SJSA1 (cell line): ENCODE measurements around the gene DDX56. TPM values are rescaled to one million over a fixed set of nuclear protein-coding genes. Genes with fewer than 3 reads are reported as not detected.
A peak's percentile ranks its signal among the peaks of the same experiment; 100 is the strongest.

ENCODE experiments used
- DNase-seq, 2 experiments: peaks; one replicate each; pipeline ENCODE4 v3.0.0-alpha.2; 2015 to 2020; ENCODE audit warnings: low spot score in 2 of 2, low read depth in 1 of 2
- H3K27ac ChIP-seq: fragments of 250-450 bp; sonication (Bioruptor Pico); 2 replicates; pipeline ENCODE4 v1.5.1; 2020; ENCODE audit warnings: mild to moderate bottlenecking, moderate library complexity
- H3K27me3 ChIP-seq: fragments of 250-450 bp; sonication (Bioruptor Pico); replicated peaks from 2 replicates; pipeline ENCODE4 v1.5.1; 2020; ENCODE audit warnings: mild to moderate bottlenecking, moderate library complexity
- H3K36me3 ChIP-seq: fragments of 250-450 bp; sonication (Bioruptor Pico); 2 replicates; pipeline ENCODE4 v1.5.1; 2020; ENCODE audit warnings: mild to moderate bottlenecking
- H3K4me1 ChIP-seq: fragments of 250-450 bp; sonication (Bioruptor Pico); replicated peaks from 2 replicates; pipeline ENCODE4 v1.6.1; 2021; ENCODE audit warnings: mild to moderate bottlenecking
- H3K4me3 ChIP-seq: fragments of 250-450 bp; sonication (Bioruptor Pico); 2 replicates; pipeline ENCODE4 v1.5.1; 2020; ENCODE audit warnings: mild to moderate bottlenecking
- H3K9me3 ChIP-seq: fragments of 250-450 bp; sonication (Bioruptor Pico); replicated peaks from 2 replicates; pipeline ENCODE4 v1.5.1; 2020; ENCODE audit warnings: mild to moderate bottlenecking
- total RNA-seq: library from RNA; depleted of rRNA; stranded (reverse); fragments of >200 nt; shearing (Covaris generic); gene quantifications from 2 replicates; pipeline ENCODE4 v1.2.3, GENCODE V29; 2014

The DDX56 gene
- total RNA-seq, 1 experiment from 2014 or later = 72.3 TPM

DNA sequence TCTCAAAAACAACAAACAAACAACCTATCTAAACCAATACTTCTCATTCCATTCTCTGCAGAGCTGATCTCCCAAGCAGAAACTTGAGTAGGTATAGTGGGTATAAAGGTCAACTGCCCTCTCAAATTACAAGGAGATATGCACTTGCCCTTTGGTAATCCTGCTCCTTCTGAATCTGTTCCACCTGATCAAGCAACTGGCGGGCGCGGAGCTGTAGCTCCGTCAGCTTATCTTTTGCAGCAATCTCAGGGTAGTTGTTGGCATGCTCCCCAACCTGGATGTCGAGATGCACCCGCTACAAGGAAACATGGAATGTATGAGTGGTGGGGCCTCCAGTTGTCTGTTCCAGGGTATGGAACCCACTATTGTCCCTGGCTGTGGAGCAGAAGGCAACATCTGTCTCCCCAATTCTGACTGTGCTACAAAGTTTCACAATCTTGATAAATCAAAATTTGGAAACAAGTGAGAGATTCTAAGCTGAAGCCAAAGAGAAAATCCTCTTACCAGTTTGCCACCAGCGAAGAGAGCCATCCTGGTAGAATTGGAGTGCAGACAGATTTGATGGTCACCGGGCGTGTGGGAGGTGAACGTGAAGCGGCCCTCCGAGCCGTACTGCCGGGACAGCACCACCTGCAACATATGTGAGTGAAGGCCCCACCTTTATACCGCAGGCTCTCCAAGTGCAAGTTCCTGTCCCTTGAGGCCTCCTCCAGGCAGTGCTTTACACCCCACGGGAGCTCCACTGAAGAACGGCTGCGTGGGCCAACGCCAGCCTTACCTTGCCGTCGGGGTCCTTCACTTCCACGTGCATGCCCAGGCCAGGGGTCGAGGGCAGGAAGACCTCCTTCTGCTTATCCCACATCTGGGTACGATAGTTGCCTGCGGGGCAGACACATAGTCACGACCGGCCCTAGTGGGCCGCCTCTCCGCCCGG is 7.5 kb upstream of the DDX56 start:
- no peak overlapping the region for H3K27ac ChIP-seq
- H3K27me3 ChIP-seq = no peaks in the 10 kb centered on the region
- peaks cover 19% of the 10 kb centered on the region for H3K4me1 ChIP-seq
- H3K9me3 ChIP-seq = no peaks in the 10 kb centered on the region
- peak overlapping the region; percentile 64 for H3K4me3 ChIP-seq
- DNase-seq = no peak
- peaks cover 37% of the 10 kb centered on the region for H3K36me3 ChIP-seq

DNA sequence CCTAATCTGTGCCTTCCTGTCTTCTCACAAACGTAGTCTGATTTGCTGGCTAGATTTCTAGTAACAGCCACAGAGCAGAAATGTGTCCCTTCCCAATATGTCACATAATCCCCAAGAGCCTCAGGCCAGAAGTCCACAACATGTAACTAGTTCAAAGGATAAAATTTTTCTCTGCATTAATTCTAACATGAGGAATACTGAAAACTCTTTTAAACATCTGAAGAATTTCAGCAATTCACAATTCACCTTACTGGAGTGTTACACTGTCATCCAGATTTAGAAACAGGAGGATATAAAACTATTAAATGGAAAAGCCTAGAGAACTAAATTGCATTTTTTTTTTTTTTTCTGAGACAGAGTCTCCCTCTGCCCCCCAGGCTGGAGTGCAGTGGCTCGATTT is 2.5 kb upstream of the DDX56 start:
- DNase-seq = no peak
- H3K9me3 ChIP-seq = no peaks in the 10 kb centered on the region
- H3K4me3 ChIP-seq = no peak overlapping the region

DNA sequence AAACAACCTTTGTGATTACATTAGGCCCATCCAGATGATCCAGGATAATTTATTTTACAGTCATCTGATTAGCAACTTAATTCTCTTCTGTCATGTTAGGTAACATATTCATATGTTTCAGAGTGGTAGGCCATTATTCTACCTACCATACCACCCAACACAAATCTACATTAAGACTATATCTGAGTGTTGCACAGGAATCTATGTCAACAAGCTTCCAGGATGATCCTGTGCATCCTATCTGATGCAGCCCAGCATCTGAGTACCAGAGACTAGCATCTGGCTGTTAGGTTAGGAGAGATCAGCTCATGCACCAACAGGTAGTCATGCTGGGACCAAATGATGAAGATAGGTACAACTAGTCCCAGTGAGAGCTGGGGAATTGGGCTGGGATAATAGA is 1.3 kb upstream of the DDX56 start:
- Histone ChIP-seq H3K27me3 (no peaks in the 10 kb centered on the region), H3K27ac (no peak overlapping the region), H3K9me3 (no peaks in the 10 kb centered on the region), H3K4me3 (no peak overlapping the region), H3K36me3 (peaks cover 74% of the 10 kb centered on the region), H3K4me1 (peaks cover 17% of the 10 kb centered on the region)
- no peak for DNase-seq

More for the DNA sequence above, 2.5 kb upstream of the DDX56 start:
- Histone ChIP-seq H3K27me3 (no peaks in the 10 kb centered on the region), H3K27ac (no peak overlapping the region), H3K36me3 (peaks cover 72% of the 10 kb centered on the region), H3K4me1 (peaks cover 23% of the 10 kb centered on the region)

DNA sequence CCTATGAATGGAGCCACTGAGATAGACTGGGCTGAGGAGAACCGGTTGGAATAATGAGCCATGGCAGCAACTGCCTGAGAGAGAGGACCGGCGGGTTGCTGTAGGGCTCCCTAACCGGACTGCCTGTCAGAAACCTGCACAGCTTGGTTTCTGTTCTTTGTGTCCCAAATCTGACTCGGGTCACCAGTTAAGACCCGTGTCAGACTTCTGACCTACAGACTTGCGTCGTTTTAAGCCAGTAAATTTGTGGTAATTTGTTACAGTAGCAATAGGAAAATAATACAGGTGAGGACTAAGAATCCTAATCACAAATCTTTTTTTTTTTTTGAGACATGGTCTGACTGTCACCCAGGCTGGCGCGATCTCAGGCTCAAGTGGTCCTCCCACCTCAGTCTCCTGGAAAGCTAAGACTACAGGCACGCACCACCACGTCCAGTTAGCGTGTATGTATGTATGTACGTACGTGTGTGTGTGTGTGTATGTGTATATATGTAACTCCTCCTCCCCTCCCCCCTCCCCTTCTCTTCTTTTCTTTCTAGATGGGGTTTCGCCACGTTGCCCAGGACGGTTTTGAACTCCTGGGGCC is 672 bp upstream of the DDX56 start:
- Histone ChIP-seq H3K4me1 (peaks cover 17% of the 10 kb centered on the region), H3K27ac (peak overlapping the region; percentile 60), H3K36me3 (peaks cover 74% of the 10 kb centered on the region), H3K9me3 (no peaks in the 10 kb centered on the region), H3K4me3 (peak overlapping the region; percentile 80), H3K27me3 (no peaks in the 10 kb centered on the region)
- DNase-seq = no peak

DNA sequence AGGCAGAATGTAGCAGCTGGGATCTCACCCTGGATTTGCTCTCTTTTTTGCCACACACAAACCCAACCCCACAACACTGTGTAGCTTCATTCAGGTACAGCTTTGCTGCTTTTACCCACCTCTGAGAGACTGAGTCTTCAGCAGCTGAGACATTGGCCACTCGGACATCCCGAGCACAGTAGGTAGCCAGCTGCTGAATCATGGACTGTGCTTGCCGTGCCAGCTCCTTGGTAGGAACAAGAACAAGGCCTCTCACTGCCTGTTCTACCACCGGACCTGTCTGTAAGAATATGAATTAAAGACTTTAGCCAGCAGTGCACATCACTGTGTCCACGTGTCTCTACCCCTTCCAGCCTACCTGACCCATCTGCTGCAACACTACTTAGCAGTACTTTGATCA is 937 bp downstream of the DDX56 start:
- Histone ChIP-seq H3K36me3 (peaks cover 78% of the 10 kb centered on the region), H3K27ac (no peak overlapping the region)
- no peak for DNase-seq

DNA sequence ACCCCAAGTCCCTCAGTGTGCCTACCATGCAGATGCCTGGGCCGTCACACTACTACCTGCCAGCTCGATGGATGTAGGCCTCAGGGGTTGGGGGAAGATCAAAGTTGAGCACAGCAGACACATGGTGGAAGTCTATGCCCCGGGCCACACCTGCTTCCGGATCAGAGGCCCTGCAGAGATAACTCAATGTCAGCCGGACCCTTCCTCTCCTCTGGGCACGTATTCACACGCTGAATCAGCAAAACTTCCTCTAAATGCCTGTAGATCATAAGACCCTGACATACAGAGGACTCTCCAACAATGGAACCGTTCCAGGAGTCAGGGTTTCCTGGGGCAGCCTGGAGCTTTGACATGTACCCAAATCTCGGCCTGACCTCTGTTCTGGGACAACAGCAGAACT is 3.7 kb downstream of the DDX56 start:
- Histone ChIP-seq H3K36me3 (peaks cover 86% of the 10 kb centered on the region), H3K4me1 (peaks cover 16% of the 10 kb centered on the region), H3K27ac (no peak overlapping the region), H3K27me3 (no peaks in the 10 kb centered on the region), H3K9me3 (no peaks in the 10 kb centered on the region), H3K4me3 (no peak overlapping the region)
- DNase-seq = no peak

More for the DNA sequence above, 937 bp downstream of the DDX56 start:
- H3K4me1 ChIP-seq = peaks cover 17% of the 10 kb centered on the region
- peak overlapping the region; percentile 80 for H3K4me3 ChIP-seq
- no peaks in the 10 kb centered on the region for H3K27me3 ChIP-seq
- H3K9me3 ChIP-seq = no peaks in the 10 kb centered on the region

DNA sequence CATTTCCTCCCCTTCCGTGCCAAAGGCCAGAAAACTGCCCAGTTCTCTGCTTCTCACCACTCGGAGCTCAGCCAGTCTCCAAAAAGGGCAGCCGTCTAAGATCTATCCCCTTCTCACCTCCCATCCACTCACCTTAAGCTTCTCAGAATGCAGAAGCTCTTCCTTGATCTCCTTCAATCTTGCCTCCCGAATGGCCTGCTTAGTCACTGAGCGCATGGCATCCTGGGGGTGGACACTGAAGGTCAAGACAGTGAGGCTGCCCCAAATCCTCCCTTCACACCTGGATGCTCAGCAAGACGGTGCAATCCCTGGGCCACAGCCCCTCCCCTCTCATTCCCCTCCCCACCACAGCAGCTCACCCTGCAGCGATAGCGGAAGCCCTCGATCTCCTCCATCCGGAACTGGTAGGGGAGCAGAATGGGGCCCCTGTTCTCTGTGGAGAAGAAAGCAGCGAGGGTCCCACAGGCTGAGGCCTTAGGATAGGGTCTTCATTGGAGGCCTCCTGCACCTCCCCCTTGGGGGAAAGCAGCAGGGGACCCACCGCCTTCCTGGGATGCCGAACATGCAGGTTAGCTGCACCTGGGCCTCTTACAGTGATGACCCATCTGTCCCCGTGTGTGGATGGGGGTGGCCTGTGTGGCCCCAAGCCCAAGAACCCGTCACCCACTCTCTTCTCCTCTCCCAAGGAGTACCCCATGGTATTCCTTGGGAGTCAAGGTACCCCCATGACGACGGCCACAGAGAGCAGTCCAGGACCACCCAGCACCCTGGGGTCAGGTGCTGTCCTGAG is 4.7 kb downstream of the DDX56 start:
- Histone ChIP-seq H3K27ac (no peak overlapping the region), H3K36me3 (peaks cover 91% of the 10 kb centered on the region), H3K27me3 (no peaks in the 10 kb centered on the region), H3K4me3 (no peak overlapping the region), H3K9me3 (no peaks in the 10 kb centered on the region), H3K4me1 (peaks cover 10% of the 10 kb centered on the region)
- no peak for DNase-seq

DNA sequence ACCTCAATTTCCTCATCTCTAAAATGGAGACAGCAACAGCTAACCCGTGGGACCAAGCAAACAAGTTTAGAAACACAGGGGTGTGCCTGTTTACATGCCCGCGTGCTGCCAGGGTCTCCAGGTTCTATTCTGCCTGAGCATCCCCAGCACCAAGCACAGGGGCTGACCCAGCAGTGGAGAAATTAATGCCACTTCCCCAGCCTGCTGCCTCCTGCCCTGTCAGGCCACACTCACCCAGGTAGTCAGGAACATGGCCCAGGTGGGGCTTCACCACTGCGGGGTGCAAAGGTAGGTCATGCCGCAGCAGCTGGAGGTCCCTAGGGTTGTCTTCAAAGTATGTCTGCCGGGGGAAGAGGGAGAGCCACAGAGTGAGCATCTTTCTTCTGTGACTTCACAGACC is 5.8 kb downstream of the DDX56 start:
- peaks cover 90% of the 10 kb centered on the region for H3K36me3 ChIP-seq
- no peak overlapping the region for H3K4me3 ChIP-seq
- no peak for DNase-seq
- H3K4me1 ChIP-seq = peaks cover 8% of the 10 kb centered on the region
- H3K27me3 ChIP-seq = no peaks in the 10 kb centered on the region
- no peak overlapping the region for H3K27ac ChIP-seq
- no peaks in the 10 kb centered on the region for H3K9me3 ChIP-seq

DNA sequence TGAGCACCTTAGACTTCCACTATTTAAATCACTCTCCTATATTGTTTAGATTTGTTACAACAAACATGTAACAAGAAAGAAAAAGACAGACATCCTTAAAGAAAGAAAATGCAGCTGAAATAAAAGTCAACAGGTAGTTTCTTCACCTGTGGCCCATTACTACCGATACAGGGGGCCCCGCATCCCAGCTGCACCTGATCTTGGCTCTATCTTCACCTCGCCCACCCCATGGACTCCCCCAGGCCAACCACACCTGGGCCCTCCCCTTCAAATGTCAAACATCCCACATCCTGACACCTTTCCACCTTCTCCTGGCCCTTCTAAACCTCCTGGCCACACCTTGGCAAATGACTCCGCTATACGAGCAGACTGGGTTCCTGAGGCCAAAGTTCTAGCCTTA is 7.0 kb downstream of the DDX56 start:
- peaks cover 9% of the 10 kb centered on the region; the same call in 1 of the 2 replicates for H3K4me1 ChIP-seq
- H3K4me3 ChIP-seq = no peak overlapping the region
- no peak overlapping the region for H3K27ac ChIP-seq
- H3K9me3 ChIP-seq = no peaks in the 10 kb centered on the region
- no peak for DNase-seq
- H3K27me3 ChIP-seq = no peaks in the 10 kb centered on the region
- peaks cover 78% of the 10 kb centered on the region for H3K36me3 ChIP-seq

DNA sequence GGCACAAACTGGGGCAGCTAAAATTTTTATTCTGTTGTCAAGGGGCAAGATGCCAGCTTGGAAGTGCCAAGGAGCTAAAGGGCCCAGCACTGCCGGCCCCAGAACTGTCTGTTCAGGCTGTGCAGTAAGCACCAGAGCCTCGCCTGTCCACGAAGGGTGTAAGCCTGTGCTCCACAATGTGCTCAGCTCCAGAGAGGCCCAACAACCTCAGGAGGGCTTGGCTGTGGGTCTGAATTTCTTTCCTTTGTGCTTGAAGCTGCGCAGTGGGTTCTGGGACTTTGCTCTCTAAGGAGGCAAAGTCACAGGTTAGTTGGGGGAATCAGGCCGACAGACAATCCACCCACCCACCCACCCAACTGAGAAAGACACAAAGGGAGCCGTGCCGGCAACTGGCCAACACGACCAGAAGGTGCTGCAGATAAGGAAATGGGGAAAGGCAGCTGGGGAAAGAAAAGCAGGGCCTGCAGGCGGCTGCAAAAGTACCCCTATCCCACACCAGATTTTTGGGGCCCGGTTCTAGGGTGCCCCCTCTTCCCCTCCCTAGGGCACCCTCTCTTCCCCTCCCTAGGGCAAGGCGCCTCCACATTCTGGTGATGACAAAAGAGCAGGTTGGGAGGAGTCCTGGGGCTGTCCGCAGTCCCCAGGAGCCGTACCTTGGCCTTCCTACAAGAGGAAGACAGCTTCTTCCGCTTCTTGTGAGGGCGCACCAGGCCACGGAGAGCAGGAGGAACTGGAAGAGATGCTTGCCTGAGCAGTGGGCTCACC is 7.7 kb downstream of the DDX56 start:
- H3K27ac ChIP-seq = no peak overlapping the region
- H3K4me3 ChIP-seq = no peak overlapping the region
- peak in 1 of 2 experiments; percentile 26 for DNase-seq
- H3K4me1 ChIP-seq = peaks cover 9% of the 10 kb centered on the region; the same call in 1 of the 2 replicates
- H3K27me3 ChIP-seq = no peaks in the 10 kb centered on the region
- no peaks in the 10 kb centered on the region for H3K9me3 ChIP-seq
- H3K36me3 ChIP-seq = peaks cover 71% of the 10 kb centered on the region

DNA sequence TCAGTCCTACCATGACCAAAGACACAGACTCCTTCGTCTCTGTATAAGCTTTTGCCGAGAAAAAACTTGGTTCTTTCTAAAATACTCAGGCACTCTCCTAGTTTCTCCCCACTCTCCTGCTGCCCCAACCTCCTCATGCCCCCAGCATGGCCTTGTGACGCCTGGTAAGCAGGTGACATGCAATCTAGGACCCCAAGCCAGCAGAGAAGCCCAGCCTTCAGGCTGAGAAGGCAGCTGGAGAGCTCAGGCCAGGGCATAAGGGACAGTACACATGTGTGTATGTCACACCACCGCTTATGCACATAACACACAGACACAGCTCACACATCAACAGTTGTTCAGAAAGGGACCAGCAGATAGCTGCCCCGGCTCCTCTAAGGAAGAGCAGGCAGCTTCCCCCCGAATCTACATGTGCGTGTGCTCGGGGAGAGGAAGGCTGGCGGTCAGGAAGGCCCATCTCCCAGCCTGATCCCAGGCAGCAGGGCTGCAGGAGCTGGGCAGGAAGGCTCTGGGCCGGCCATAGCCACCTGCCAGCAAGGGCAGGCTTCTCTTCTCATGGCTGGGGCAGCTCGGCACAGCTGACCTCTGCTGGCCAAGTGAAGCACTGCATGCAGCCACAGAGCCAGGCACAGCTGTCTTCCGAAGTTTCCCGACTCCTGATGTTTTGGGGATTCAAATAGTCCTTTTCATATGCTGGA is 8.5 kb downstream of the DDX56 start:
- H3K27me3 ChIP-seq = no peaks in the 10 kb centered on the region
- no peaks in the 10 kb centered on the region for H3K9me3 ChIP-seq
- peak; percentile 48 to 60 for DNase-seq
- no peak overlapping the region for H3K4me3 ChIP-seq
- peaks cover 9% of the 10 kb centered on the region; the same call in 1 of the 2 replicates for H3K4me1 ChIP-seq
- no peak overlapping the region for H3K27ac ChIP-seq
- peaks cover 63% of the 10 kb centered on the region for H3K36me3 ChIP-seq

DNA sequence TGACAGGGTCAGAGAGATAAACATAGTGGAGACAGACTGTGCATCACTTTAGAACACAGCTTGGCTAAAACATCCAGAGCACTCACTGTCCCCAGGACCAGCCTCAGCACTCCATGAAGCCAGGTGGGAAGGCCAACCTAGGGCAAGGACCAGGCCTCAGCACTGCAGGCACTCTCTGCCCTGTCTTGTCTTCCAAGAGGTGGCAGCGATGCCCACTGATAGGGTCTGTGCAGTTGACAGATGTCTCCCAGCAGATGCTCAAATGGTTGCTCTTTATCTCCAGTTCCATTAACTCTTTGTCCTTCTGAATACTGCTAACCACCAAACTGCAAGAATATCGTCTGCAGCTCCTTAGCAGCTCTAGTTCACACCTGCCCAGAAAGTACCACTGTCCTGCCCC is 9.1 kb downstream of the DDX56 start:
- Histone ChIP-seq H3K4me1 (peaks cover 9% of the 10 kb centered on the region; the same call in 1 of the 2 replicates), H3K27me3 (no peaks in the 10 kb centered on the region), H3K36me3 (peaks cover 57% of the 10 kb centered on the region), H3K4me3 (no peak overlapping the region), H3K9me3 (no peaks in the 10 kb centered on the region), H3K27ac (no peak overlapping the region)
- DNase-seq = no peak
